CD14-positive monocyte (primary cell): ENCODE data around the gene UNC13C. TPM values are rescaled to one million over a fixed set of nuclear protein-coding genes. Genes with fewer than 3 reads are reported as not detected.

Source experiments
- DNase-seq, 3 donors: peaks; one replicate each; pipeline ENCODE4 v3.0.0-alpha.2; 2011 to 2022
- H2AFZ ChIP-seq: 2 replicates; pipeline ENCODE4 v1.6.0; 2012; ENCODE audit warnings: mild to moderate bottlenecking, low read depth, low read length, inconsistent platforms; ENCODE audit not compliant: insufficient read depth, poor library complexity, severe bottlenecking
- H3K27ac ChIP-seq, 2 donors: 1 replicate in 1 of 2; 2 replicates in 1 of 2; pipeline ENCODE4 v1.5.1; 2012 to 2013; ENCODE audit warnings: low read length in 2 of 2, control low read depth in 1 of 2, inconsistent platforms in 1 of 2, low read depth in 1 of 2, mild to moderate bottlenecking in 1 of 2
- H3K27me3 ChIP-seq, 2 donors: one replicate each; pipeline versions ENCODE4 v1.6.0 to v1.6.1; 2011 to 2013; ENCODE audit warnings: low read length in 2 of 2; ENCODE audit not compliant: control insufficient read depth in 2 of 2, insufficient read depth in 2 of 2
- H3K36me3 ChIP-seq, 2 donors: replicated peaks in 1 of 2; 1 replicate in 1 of 2; 2 replicates in 1 of 2; pipeline versions ENCODE4 v1.5.1 to v1.6.1; 2012 to 2013; ENCODE audit warnings: low read length in 2 of 2, control low read depth in 1 of 2, inconsistent platforms in 1 of 2, mild to moderate bottlenecking in 1 of 2; ENCODE audit not compliant: insufficient read depth in 2 of 2, control insufficient read depth in 1 of 2
- H3K4me1 ChIP-seq, 2 donors: 1 replicate in 1 of 2; 2 replicates in 1 of 2; pipeline versions ENCODE4 v1.5.1 to v1.6.1; 2012 to 2013; ENCODE audit warnings: low read length in 2 of 2, control low read depth in 1 of 2, inconsistent platforms in 1 of 2, mild to moderate bottlenecking in 1 of 2, moderate library complexity in 1 of 2; ENCODE audit not compliant: insufficient read depth in 2 of 2, control insufficient read depth in 1 of 2
- H3K4me2 ChIP-seq: replicated peaks from 2 replicates; pipeline ENCODE3; 2012; ENCODE audit warnings: low read length, moderate library complexity, mild to moderate bottlenecking; ENCODE audit not compliant: poor library complexity, severe bottlenecking; ENCODE audit errors: extremely low read depth
- H3K4me3 ChIP-seq, 3 experiments: fragments of 200-600 bp in 1 of 3; sonication (generic) in 1 of 3; replicated peaks in 1 of 3; 1 replicate in 2 of 3; 2 replicates in 1 of 3; pipeline ENCODE4 v1.5.1; 2011 to 2013; ENCODE audit warnings: low read length in 3 of 3, mild to moderate bottlenecking in 3 of 3, control low read depth in 2 of 3, low read depth in 2 of 3, inconsistent platforms in 1 of 3, moderate library complexity in 1 of 3
- H3K79me2 ChIP-seq: 2 replicates; pipeline ENCODE4 v1.6.0; 2012; ENCODE audit warnings: mild to moderate bottlenecking, control low read depth, inconsistent platforms, low read length, moderate library complexity; ENCODE audit not compliant: insufficient read depth
- H3K9ac ChIP-seq: 2 replicates; pipeline ENCODE4 v1.6.0; 2017; ENCODE audit warnings: low read length, mild to moderate bottlenecking; ENCODE audit not compliant: insufficient read depth, poor library complexity, severe bottlenecking
- H3K9me3 ChIP-seq, 2 donors: replicated peaks in 1 of 2; 1 replicate in 1 of 2; 2 replicates in 1 of 2; pipeline versions ENCODE4 v1.5.1 to v1.6.1; 2012 to 2013; ENCODE audit warnings: low read length in 2 of 2, control low read depth in 1 of 2; ENCODE audit not compliant: control insufficient read depth in 1 of 2, insufficient read depth in 1 of 2
- H4K20me1 ChIP-seq: 2 replicates; pipeline ENCODE4 v1.6.0; 2012; ENCODE audit warnings: mild to moderate bottlenecking, low read length, control low read depth, moderate library complexity; ENCODE audit not compliant: insufficient read depth
- H3K27ac Mint-ChIP-seq, 7 donors: one replicate each; pipeline ENCODE4 v1.8.0; 2020; ENCODE audit warnings: mild to moderate bottlenecking in 7 of 7, mixed read lengths in 7 of 7, moderate library complexity in 6 of 7, inconsistent platforms in 2 of 7
- H3K27me3 Mint-ChIP-seq, 3 donors: one replicate each; pipeline ENCODE4 v1.8.0; 2021 to 2022; ENCODE audit warnings: low read depth in 3 of 3, mild to moderate bottlenecking in 3 of 3, mixed read lengths in 3 of 3, moderate library complexity in 3 of 3, inconsistent platforms in 1 of 3
- H3K36me3 Mint-ChIP-seq, 2 donors: one replicate each; pipeline ENCODE4 v1.8.0; 2020; ENCODE audit warnings: mixed read lengths in 2 of 2, inconsistent platforms in 1 of 2, mild to moderate bottlenecking in 1 of 2
- H3K4me1 Mint-ChIP-seq: one replicate; pipeline ENCODE4 v1.8.0; 2020; ENCODE audit warnings: mild to moderate bottlenecking, mixed read lengths
- H3K4me3 Mint-ChIP-seq, 2 donors: one replicate each; pipeline ENCODE4 v1.8.0; 2020; ENCODE audit warnings: mild to moderate bottlenecking in 2 of 2, mixed read lengths in 2 of 2, moderate library complexity in 1 of 2
- H3K9me3 Mint-ChIP-seq, 7 donors: one replicate each; pipeline ENCODE4 v1.8.0; 2020 to 2022; ENCODE audit warnings: mixed read lengths in 7 of 7, mild to moderate bottlenecking in 6 of 7, moderate library complexity in 6 of 7, inconsistent platforms in 2 of 7
- CTCF ChIP-seq: fragments of 200-600 bp; IDR thresholded peaks from one replicate; pipeline ENCODE4 v1.8.0; 2022; ENCODE audit warnings: antibody characterized with exemption, mild to moderate bottlenecking
- WGBS: methylation state at CpG from one replicate; pipeline ENCODE4 v1.1.5; 2013; ENCODE audit warnings: missing lambda C conversion rate; ENCODE audit not compliant: insufficient coverage; 5-methylcytosine and 5-hydroxymethylcytosine counted together
- intact Hi-C, 2 donors: fragments of 100-400 bp; cut with micrococcal nuclease; formaldehyde crosslinking; loops; one replicate each; pipeline versions ENCODE4 v1.15.0 to v1.15.1; 2023
- polyA plus RNA-seq, 3 donors: library from polyadenylated mRNA; depleted of rRNA in 1 of 3; unstranded in 2 of 3; stranded (reverse) in 1 of 3; fragments of 300-500 nt in 2 of 3; fragments of >200 nt in 1 of 3; fragmentation: Illumina TruSeq in 2 of 3; gene quantifications; 1 replicate in 2 of 3; 2 replicates in 1 of 3; pipeline ENCODE4 v1.2.3, GENCODE V29; 2012 to 2021

UNC13C gene
- polyA plus RNA-seq, 3 donors, result not detected

DNA sequence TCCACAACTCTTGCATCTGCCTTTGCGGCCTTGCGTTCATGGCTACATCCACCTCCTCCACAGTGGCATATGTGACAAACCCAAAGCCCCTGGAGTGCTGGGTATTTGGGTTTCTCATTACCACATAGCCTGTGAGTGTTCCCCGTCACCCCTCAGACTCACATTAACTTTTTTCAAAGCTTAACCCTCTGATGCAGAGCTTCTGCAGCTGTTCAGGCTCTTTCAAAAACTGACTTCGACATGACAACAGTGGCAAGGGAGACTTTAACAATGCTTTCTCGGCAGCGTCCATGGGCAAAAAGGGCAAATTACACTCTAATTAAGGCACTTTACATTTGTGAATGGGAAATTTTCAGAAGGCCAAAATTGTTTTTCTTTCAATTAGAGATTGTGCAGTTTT lies 343.2 kb downstream of the UNC13C start:
- H2AFZ ChIP-seq, result no peak overlapping the region
- H3K79me2 ChIP-seq, result no peaks in the 10 kb centered on the region
- Mint-ChIP-seq H3K4me3 (no peak overlapping the region), H3K27ac (no peak overlapping the region), H3K27me3 (peaks cover 0 to 2% (median 0%) of the 10 kb centered on the region in 3 donors), H3K36me3 (no peaks in the 10 kb centered on the region), H3K9me3 (peaks cover 0 to 11% (median 4%) of the 10 kb centered on the region in 7 donors), H3K4me1 (no peaks in the 10 kb centered on the region)
- TF ChIP-seq CTCF, result no peak
- intact Hi-C loops, result no loop called here
- no peak for DNase-seq
- H3K4me1 ChIP-seq, result no peaks in the 10 kb centered on the region
- H3K36me3 ChIP-seq, result no peaks in the 10 kb centered on the region
- no peaks in the 10 kb centered on the region for H3K27me3 ChIP-seq
- no peak overlapping the region for H3K4me2 ChIP-seq
- H3K27ac ChIP-seq, result no peak overlapping the region
- no peaks in the 10 kb centered on the region for H4K20me1 ChIP-seq
- no peak overlapping the region for H3K9ac ChIP-seq
- H3K9me3 ChIP-seq, result no peaks in the 10 kb centered on the region
- WGBS, result 100% methylated on average over 1 of the region's 6 CpGs
- no peak overlapping the region for H3K4me3 ChIP-seq

GRCh38 chr15:54322341-54322740 lies 344.1 kb downstream of the UNC13C start:
- H3K4me3 ChIP-seq, result no peak overlapping the region
- intact Hi-C loops, result no loop called here

More at GRCh38 chr15:54322341-54322740, 344.1 kb downstream of the UNC13C start:
- no peaks in the 10 kb centered on the region for H3K36me3 ChIP-seq
- Mint-ChIP-seq H3K27ac (no peak overlapping the region), H3K4me3 (no peak overlapping the region), H3K27me3 (no peaks in the 10 kb centered on the region), H3K4me1 (no peaks in the 10 kb centered on the region), H3K9me3 (peaks cover 0 to 11% (median 3%) of the 10 kb centered on the region in 7 donors), H3K36me3 (no peaks in the 10 kb centered on the region)
- TF ChIP-seq CTCF, result no peak
- H3K9me3 ChIP-seq, result no peaks in the 10 kb centered on the region
- no peaks in the 10 kb centered on the region for H4K20me1 ChIP-seq
- WGBS, result 60% methylated on average over 1 of the region's 1 CpG
- no peak overlapping the region for H3K4me2 ChIP-seq
- H2AFZ ChIP-seq, result no peak overlapping the region
- DNase-seq, result no peak
- no peaks in the 10 kb centered on the region for H3K27me3 ChIP-seq
- H3K9ac ChIP-seq, result no peak overlapping the region
- H3K4me1 ChIP-seq, result no peaks in the 10 kb centered on the region
- H3K27ac ChIP-seq, result no peak overlapping the region
- H3K79me2 ChIP-seq, result no peaks in the 10 kb centered on the region
